Cortex of kidney (tissue), 1 donor: ENCODE results near the gene TSPAN9.

Source experiments
- DNase-seq: peaks from one replicate; lab custom pipeline; 2025; lab: John Stamatoyannopoulos, UW

TSPAN9 gene, protein sequence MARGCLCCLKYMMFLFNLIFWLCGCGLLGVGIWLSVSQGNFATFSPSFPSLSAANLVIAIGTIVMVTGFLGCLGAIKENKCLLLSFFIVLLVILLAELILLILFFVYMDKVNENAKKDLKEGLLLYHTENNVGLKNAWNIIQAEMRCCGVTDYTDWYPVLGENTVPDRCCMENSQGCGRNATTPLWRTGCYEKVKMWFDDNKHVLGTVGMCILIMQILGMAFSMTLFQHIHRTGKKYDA

GRCh38 chr12:3076730-3077571 lies at the start of gene TSPAN9:
TSPAN9 (plus strand) TSS chr12:3077379; CDS start chr12:3201194, 123,815 bp downstream.
- no peak for DNase-seq

DNA sequence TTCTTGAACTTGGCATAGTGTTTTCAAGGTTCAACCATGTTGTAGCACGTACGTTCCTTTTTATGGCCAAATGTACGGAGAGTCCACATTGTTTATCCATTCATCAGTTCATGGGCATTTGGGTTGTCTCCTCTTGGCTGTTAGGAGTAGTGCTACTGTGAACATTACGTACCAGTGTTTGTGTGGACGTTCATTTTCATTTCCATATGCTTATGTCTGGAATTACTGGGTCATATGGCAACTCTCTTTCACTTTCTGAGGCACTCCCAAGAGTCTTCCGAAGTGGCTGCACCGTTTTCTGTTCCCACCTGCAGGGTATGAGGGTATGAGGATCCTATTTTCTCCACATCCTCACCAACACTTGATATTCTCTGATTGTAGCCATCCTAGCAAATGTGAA lies 49.1 kb upstream of the TSPAN9 start:
- no peak for DNase-seq

- no peak for DNase-seq
These were observed 46.3 kb upstream of the TSPAN9 start for GRCh38 chr12:3030821-3031429.

GRCh38 chr12:3032161-3032560 lies 45.0 kb upstream of the TSPAN9 start:
- no peak for DNase-seq

- DNase-seq = no peak
These were observed 44.2 kb upstream of the TSPAN9 start for GRCh38 chr12:3032770-3033538.

GRCh38 chr12:3033539-3033867 lies 43.7 kb upstream of the TSPAN9 start:
- DNase-seq = no peak

- no peak for DNase-seq
These were observed 43.0 kb upstream of the TSPAN9 start for GRCh38 chr12:3034067-3034750.

DNA sequence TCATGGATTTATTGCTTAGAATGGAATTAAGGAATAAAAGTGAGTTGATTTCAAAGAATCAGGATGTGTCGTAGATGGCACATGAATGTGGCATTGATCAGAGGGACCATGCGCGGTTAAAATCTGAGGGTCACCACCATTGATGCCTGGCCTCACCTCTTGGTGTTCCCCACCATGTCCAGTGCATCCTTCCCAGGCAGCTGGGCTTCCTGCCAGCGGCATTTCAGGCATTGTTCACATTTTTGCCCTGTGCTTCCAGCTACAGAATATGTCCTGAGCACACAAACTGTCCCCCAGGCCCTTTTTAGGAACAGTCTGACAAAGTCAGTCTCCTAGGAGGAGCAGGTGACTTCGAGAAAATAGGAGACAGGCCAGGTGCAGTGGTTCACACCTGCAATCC lies 42.0 kb upstream of the TSPAN9 start:
- no peak for DNase-seq

DNA sequence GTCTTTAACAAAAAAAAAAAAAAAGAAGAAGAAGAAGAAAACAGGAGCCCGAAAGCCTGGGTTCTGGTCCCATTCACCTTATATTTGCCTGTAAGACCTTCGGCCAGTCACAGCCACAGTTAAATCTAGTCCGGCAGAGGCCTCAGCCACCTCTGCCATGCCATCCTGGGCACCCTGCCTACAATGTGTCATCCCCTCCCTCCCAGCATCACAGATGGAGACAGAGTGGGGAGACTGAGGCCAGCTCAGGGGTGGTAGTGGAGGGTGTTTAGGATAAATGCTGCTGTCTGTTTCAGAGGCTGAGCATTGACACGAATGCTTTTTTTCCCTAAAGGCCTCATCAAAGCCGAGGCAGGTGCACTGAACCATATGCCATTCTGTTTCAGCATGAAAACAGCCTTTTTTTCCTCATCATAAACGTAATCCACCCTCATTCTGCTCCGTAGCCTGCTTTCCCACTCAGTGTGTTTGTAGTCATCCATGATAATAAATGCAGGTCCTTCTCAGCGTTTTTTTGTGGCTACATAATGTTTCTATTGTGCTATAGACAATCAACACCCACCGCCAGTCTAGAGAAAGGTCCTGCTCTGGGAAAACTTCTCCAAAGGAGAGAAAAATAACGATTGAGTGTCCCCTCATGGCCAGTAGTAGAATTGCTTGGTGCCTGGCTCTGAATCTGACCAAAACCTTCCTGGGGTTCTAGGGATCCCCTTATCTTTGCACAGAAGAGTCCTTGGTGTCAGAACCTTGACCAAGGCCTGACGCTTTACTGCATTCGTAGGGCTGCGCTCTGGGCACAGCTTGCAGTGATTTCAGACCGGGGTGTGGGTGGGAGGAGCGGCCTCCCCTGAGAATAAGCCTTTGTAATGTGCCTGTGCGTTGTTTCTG lies 41.1 kb upstream of the TSPAN9 start:
- no peak for DNase-seq

DNA sequence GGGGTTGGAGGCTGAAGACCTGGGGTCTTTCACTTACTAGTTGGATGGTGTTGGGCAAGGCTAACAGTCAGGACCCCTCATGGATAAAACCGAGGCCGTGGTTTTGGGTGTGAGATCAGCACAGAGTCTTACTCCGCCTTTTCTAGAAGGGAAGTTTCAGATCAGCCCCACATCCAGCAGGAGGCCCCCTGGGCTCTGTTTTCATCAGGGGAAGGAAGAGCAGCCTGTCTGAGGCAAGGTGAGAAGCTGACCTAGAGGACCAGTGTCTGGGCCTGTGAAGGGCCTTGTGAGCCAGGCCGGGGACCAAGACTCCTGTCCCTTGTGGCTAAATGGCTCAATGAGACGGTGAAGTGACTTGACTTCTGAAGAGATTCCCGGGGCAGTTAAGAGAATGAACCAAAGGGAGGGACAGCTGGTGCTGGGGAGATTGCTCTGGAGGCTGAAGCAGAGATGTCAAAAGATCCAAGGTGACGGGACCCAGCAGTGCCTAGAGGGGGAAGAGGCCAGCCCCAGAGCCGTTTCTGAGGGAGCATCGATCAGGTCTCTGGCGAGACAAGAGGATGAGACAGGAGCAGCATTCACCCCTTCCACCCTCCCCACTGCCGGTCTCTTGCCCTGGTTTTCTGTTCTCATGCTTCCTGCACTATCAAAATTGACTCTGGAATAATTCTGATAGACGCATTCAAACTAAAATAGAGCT lies 40.1 kb upstream of the TSPAN9 start:
- no peak for DNase-seq

DNA sequence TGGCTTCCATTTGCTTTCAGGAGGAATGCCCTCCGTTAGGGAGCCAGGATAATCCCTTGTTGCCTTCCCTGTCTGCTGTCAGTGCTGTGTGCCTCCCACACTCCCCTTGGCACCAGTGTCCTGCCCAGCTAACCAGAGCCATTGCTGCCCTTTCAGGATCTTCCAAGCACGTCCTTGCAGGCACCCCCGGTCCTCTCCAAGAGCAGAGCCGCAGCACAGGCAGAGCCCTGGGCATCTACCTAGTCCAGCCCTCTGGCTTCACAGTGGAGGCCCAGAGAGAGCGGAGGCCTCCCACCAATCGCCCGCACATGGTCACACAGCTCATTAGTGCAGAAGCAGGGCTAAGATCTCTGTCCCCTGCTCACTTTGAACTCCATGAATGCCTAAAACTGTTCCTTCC lies 39.0 kb upstream of the TSPAN9 start:
- DNase-seq = no peak

DNA sequence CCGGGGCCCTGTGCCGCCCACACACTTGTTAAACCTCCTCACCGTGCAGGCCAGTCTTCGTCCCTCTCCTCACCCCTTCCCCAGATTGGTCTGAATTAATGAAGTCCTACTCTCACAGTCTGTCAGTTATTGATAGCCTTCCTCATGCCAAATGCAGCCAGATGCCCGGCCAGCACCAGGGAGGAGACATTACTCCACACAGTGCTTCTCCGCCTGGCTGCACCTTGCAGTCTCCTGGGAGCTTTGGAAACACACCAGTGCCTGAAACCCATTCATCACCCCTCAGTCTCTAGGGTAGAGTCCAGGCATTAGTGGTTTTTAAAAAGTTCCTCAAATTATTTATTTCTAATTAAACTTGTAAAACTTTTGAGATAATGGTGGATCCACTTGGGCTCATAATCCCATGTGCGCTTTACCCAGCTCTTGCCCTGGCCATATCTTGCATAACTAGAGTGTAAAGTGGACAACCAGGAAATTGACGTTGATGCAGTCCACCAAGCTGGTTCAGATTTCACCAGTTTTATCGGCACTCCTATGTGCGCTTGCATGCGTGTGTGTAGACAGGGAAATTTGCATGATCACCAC lies 38.2 kb upstream of the TSPAN9 start:
- no peak for DNase-seq

DNA sequence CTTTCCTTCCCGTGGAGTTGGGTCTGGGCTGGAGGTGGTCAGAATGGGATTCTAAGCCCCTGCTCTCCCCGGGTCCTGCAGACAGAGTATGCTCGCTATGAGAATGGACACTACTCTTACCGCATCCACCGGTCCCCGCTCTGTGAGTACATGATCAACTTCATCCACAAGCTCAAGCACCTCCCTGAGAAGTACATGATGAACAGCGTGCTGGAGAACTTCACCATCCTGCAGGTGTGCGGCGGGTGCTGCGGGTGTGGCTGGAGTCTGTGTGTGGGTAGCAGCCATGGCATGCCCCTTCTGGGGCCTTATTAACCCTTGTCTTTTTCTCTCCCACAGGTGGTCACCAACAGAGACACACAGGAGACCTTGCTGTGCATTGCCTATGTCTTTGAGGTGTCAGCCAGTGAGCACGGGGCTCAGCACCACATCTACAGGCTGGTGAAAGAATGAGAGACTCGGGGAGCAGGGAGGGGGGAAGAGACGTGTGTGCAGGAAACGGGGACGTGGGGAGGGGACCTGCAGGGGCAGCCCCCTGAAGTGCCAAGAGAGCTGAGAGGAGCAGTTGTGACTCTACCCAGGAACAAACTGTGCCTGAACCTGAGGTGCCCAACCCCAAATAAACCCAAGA lies 37.0 kb upstream of the TSPAN9 start:
- DNase-seq = no peak

GRCh38 chr12:3040663-3041544 lies 36.3 kb upstream of the TSPAN9 start:
- no peak for DNase-seq

DNA sequence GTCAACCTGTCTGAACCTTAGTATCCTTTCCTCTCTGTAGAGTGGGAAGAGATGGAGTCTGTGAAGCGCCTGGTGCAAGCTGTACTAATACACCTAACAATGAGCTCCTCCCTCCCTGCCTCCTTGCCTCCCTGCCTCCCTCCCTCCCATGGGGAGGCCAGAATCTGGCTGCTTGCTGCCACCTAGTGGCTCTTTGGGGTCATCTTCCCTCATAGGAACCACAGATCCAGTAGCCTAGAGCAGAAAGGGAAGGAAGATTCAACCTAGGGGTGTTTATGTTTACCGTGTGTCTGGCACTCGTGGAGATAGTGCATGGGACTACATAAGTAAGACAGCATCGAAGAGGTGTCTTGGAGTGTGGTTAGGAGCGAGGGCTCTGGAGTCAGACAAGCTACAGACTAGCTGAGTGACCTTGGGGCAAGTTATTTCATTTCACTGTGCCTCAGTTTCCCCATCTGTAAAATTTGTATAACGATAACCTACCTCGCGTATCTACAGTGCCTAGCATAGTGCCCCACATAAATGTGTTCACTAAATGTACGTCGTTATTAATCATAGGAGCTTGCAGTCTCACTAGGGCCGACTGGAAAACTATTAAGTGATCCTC lies 35.5 kb upstream of the TSPAN9 start:
- no peak for DNase-seq

GRCh38 chr12:3042394-3042793 lies 34.8 kb upstream of the TSPAN9 start:
- no peak for DNase-seq

- no peak for DNase-seq
These were observed 34.4 kb upstream of the TSPAN9 start for GRCh38 chr12:3042826-3043225.

- no peak for DNase-seq
These were observed 33.8 kb upstream of the TSPAN9 start for GRCh38 chr12:3043406-3043805.
